AG04449 (cell line): ENCODE measurements around the gene NBPF4.

Experiments used
- CTCF ChIA-PET: fragments of 350-600 bp; formaldehyde crosslinking; extraction: SDS; loops from one replicate; lab custom pipeline; 2021; ENCODE audit warnings: antibody characterized with exemption; lab: Yijun Ruan, JAX
- POLR2A ChIA-PET: fragments of 400-600, 350-600 bp; formaldehyde crosslinking; extraction: SDS; loops from one replicate; lab custom pipeline; 2020; ENCODE audit warnings: antibody characterized with exemption, inconsistent platforms; lab: Yijun Ruan, JAX
- DNase-seq: peaks from one replicate; pipeline ENCODE4 v3.0.0-alpha.2; 2010; ENCODE audit warnings: low read depth, low spot score
- H3K4me3 ChIP-seq: 2 replicates; pipeline ENCODE4 v1.5.1; 2011; ENCODE audit warnings: low read depth, mild to moderate bottlenecking, control low read depth, low read length
- TF ChIP-seq, protein P1 (sequence below): IDR thresholded peaks from one replicate; pipeline ENCODE4 v1.5.1; 2011; ENCODE audit warnings: mild to moderate bottlenecking, moderate library complexity, low read length, control low read depth, inconsistent platforms; ENCODE audit not compliant: insufficient read depth; ENCODE audit errors: missing control alignments

Gene NBPF4

GRCh38 chr1:108182959-108183700 lies 60.7 kb downstream of the NBPF4 start:
- ChIA-PET POLR2A (no interaction called here), CTCF (interaction anchor here (0.9 to 1.6 kb wide), 3 partner anchors 12 to 32 kb away, joined by 3 to 5 read pairs (median 3); partner anchors contain the start of gene SLC25A24)
- TF ChIP-seq, protein P1, sequence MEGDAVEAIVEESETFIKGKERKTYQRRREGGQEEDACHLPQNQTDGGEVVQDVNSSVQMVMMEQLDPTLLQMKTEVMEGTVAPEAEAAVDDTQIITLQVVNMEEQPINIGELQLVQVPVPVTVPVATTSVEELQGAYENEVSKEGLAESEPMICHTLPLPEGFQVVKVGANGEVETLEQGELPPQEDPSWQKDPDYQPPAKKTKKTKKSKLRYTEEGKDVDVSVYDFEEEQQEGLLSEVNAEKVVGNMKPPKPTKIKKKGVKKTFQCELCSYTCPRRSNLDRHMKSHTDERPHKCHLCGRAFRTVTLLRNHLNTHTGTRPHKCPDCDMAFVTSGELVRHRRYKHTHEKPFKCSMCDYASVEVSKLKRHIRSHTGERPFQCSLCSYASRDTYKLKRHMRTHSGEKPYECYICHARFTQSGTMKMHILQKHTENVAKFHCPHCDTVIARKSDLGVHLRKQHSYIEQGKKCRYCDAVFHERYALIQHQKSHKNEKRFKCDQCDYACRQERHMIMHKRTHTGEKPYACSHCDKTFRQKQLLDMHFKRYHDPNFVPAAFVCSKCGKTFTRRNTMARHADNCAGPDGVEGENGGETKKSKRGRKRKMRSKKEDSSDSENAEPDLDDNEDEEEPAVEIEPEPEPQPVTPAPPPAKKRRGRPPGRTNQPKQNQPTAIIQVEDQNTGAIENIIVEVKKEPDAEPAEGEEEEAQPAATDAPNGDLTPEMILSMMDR, result no peak
- no peak overlapping the region for H3K4me3 ChIP-seq
- no peak for DNase-seq

GRCh38 chr1:108179018-108179417 lies 64.9 kb downstream of the NBPF4 start:
- DNase-seq, result no peak
- ChIA-PET CTCF (interaction anchor here (0.6 to 2.4 kb wide), 2 partner anchors 20 to 715 kb away, joined by 3 to 7 read pairs; no protein-coding TSS in a partner anchor), POLR2A (no interaction called here)
- no peak overlapping the region for H3K4me3 ChIP-seq
- TF ChIP-seq, protein P1, result no peak
